Liver (tissue), 3 donors: ENCODE data around the gene GNB1L.

Experiments
- CTCF ChIP-seq: fragments of 150-350 bp; IDR thresholded peaks from 2 replicates; pipeline ENCODE4 v1.5.1; 2017; ENCODE audit warnings: improper control_type of control experiment, low read depth, low read length; ENCODE audit not compliant: missing input control
- FOXA1 ChIP-seq: IDR thresholded peaks from 2 replicates; pipeline ENCODE4 v1.6.1; 2016; ENCODE audit warnings: antibody characterized with exemption
- GABPA ChIP-seq, 2 donors: IDR thresholded peaks in 1 of 2; conservative IDR thresholded peaks in 1 of 2; 2 replicates each; pipeline ENCODE4 v1.6.1; 2016; ENCODE audit warnings: antibody characterized with exemption in 2 of 2, mild to moderate bottlenecking in 1 of 2, moderate library complexity in 1 of 2
- HNF4A ChIP-seq, 2 donors: conservative IDR thresholded peaks; 2 replicates each; pipeline ENCODE4 v1.6.1; 2016; ENCODE audit warnings: antibody characterized with exemption in 2 of 2, mild to moderate bottlenecking in 2 of 2
- HNF4G ChIP-seq: IDR thresholded peaks from 2 replicates; pipeline ENCODE4 v1.6.1; 2016; ENCODE audit warnings: antibody characterized with exemption
- JUND ChIP-seq, 2 donors: IDR thresholded peaks; 2 replicates each; pipeline ENCODE4 v1.6.1; 2016; ENCODE audit warnings: antibody characterized with exemption in 2 of 2
- MAX ChIP-seq: IDR thresholded peaks from 2 replicates; pipeline ENCODE4 v1.6.1; 2016; ENCODE audit warnings: antibody characterized with exemption
- RAD21 ChIP-seq, 2 donors: IDR thresholded peaks; 2 replicates each; pipeline ENCODE4 v1.6.1; 2016; ENCODE audit warnings: antibody characterized with exemption in 2 of 2, mild to moderate bottlenecking in 2 of 2
- REST ChIP-seq: IDR thresholded peaks from 2 replicates; pipeline ENCODE4 v1.6.1; 2016; ENCODE audit warnings: antibody characterized with exemption, mild to moderate bottlenecking
- ZBTB33 ChIP-seq: IDR thresholded peaks from 2 replicates; pipeline ENCODE4 v1.6.1; 2016; ENCODE audit warnings: antibody characterized with exemption
- donor health status: healthy.
- donor health status: healthy.

GRCh38 chr22:19823902-19824211 is 30.8 kb downstream of the GNB1L start:
- no peak for TF ChIP-seq CTCF
- TF ChIP-seq JUND (IDR thresholded peaks at IDR 0.05): no peak
- TF ChIP-seq FOXA1: no peak
- no peak for TF ChIP-seq RAD21 (IDR thresholded peaks at IDR 0.05)
- TF ChIP-seq GABPA (IDR thresholded peaks at IDR 0.05 in 1 of 2, conservative IDR thresholded peaks at IDR 0.05 in 1 of 2): no peak
- TF ChIP-seq REST: no peak
- TF ChIP-seq MAX: no peak
- no peak for TF ChIP-seq HNF4A (conservative IDR thresholded peaks at IDR 0.05)
- TF ChIP-seq HNF4G: no peak
- no peak for TF ChIP-seq ZBTB33
